Activated CD8-positive, alpha-beta T cell treated with anti-CD3 and anti-CD28 coated beads for 36 hours (primary cell): ENCODE data around the gene FGF14. TPM values are rescaled to one million over a fixed set of nuclear protein-coding genes. Genes with fewer than 3 reads are reported as not detected.

ENCODE experiments used
- ATAC-seq: fragments of 200-7000 bp; cut with Tn5 transposase; one replicate; pipeline ENCODE4 v1.10.0; 2021; ENCODE audit warnings: mild to moderate bottlenecking, moderate library complexity
- CTCF ChIA-PET: fragments of 350-600 bp; sonication (Branson Sonifier 250); formaldehyde crosslinking; loops from one replicate; lab custom pipeline; 2021; ENCODE audit warnings: antibody characterized with exemption; lab: Charles Lee
- POLR2A ChIA-PET: fragments of 350-600 bp; sonication (Branson Sonifier 250); formaldehyde crosslinking; loops from one replicate; lab custom pipeline; 2021; ENCODE audit warnings: antibody characterized with exemption; lab: Charles Lee
- DNase-seq: peaks from one replicate; pipeline ENCODE4 v3.0.0-alpha.2; 2020
- H3K27ac Mint-ChIP-seq: one replicate; pipeline ENCODE4 v1.8.0; 2021; ENCODE audit warnings: mild to moderate bottlenecking, mixed read lengths
- H3K27me3 Mint-ChIP-seq: one replicate; pipeline ENCODE4 v1.8.0; 2021; ENCODE audit warnings: mixed read lengths
- H3K36me3 Mint-ChIP-seq: one replicate; pipeline ENCODE4 v1.8.0; 2021; ENCODE audit warnings: low read depth, mixed read lengths
- H3K4me1 Mint-ChIP-seq: one replicate; pipeline ENCODE4 v1.8.0; 2021; ENCODE audit warnings: low read depth, mixed read lengths
- H3K4me3 Mint-ChIP-seq: one replicate; pipeline ENCODE4 v1.8.0; 2021; ENCODE audit warnings: mild to moderate bottlenecking, moderate library complexity, mixed read lengths
- H3K9me3 Mint-ChIP-seq: one replicate; pipeline ENCODE4 v1.8.0; 2021; ENCODE audit warnings: mixed read lengths
- CTCF ChIP-seq: fragments of 200-600 bp; IDR thresholded peaks from one replicate; pipeline ENCODE4 v1.8.0; 2022; ENCODE audit warnings: antibody characterized with exemption, mild to moderate bottlenecking
- intact Hi-C: fragments of 100-400 bp; cut with micrococcal nuclease; formaldehyde crosslinking; loops from one replicate; pipeline ENCODE4 v1.10.0; 2022
- microRNA-seq: library from miRNA; unstranded; fragments of <30 nt; microRNA quantifications from one replicate; pipeline ENCODE4 v1.2.0, GENCODE V29; 2022; ENCODE audit warnings: borderline microRNAs expressed, borderline replicate concordance
- total RNA-seq, 2 experiments: library from RNA; stranded (reverse); gene quantifications; one replicate each; pipeline ENCODE4 v1.2.3, GENCODE V29; 2021

FGF14 gene
- total RNA-seq, 2 experiments from 2014 or later: not detected

GRCh38 chr13:101690871-101691270 lies 711.0 kb downstream of the FGF14 start:
- Mint-ChIP-seq H3K4me3 (no peak overlapping the region), H3K36me3 (no peaks in the 10 kb centered on the region), H3K27me3 (peaks cover 8% of the 10 kb centered on the region), H3K4me1 (no peaks in the 10 kb centered on the region), H3K9me3 (no peaks in the 10 kb centered on the region), H3K27ac (no peak overlapping the region)
- ChIA-PET CTCF (no interaction called here), POLR2A (no interaction called here)
- ATAC-seq: no peak
- intact Hi-C loops: no loop called here
- TF ChIP-seq CTCF: no peak
- no peak for DNase-seq

- ChIA-PET CTCF (no interaction called here), POLR2A (no interaction called here)
- DNase-seq (no peak), ATAC-seq (no peak)
- no peak for TF ChIP-seq CTCF
- H3K36me3 Mint-ChIP-seq: no peaks in the 10 kb centered on the region
- no peak overlapping the region for H3K4me3 Mint-ChIP-seq
- intact Hi-C loops: no loop called here
- H3K27ac Mint-ChIP-seq: no peak overlapping the region
- H3K27me3 Mint-ChIP-seq: peaks cover 11% of the 10 kb centered on the region
- no peaks in the 10 kb centered on the region for H3K4me1 Mint-ChIP-seq
- no peaks in the 10 kb centered on the region for H3K9me3 Mint-ChIP-seq
Observed at GRCh38 chr13:101686003-101686402, 715.8 kb downstream of the FGF14 start.

GRCh38 chr13:101681834-101682233 lies 720.0 kb downstream of the FGF14 start:
- Mint-ChIP-seq H3K4me1 (no peaks in the 10 kb centered on the region), H3K9me3 (no peaks in the 10 kb centered on the region), H3K27ac (no peak overlapping the region), H3K27me3 (peaks cover 6% of the 10 kb centered on the region), H3K4me3 (no peak overlapping the region), H3K36me3 (no peaks in the 10 kb centered on the region)
- TF ChIP-seq CTCF: no peak
- intact Hi-C loops: no loop called here
- no peak for ATAC-seq
- POLR2A ChIA-PET: no interaction called here
- CTCF ChIA-PET: no interaction called here
- no peak for DNase-seq

GRCh38 chr13:101673360-101674105 lies 728.3 kb downstream of the FGF14 start:
- intact Hi-C loops: no loop called here
- no peak for DNase-seq
- TF ChIP-seq CTCF: no peak
- ATAC-seq: no peak
- ChIA-PET CTCF (no interaction called here), POLR2A (no interaction called here)
- Mint-ChIP-seq H3K4me1 (no peaks in the 10 kb centered on the region), H3K9me3 (no peaks in the 10 kb centered on the region), H3K27me3 (no peaks in the 10 kb centered on the region), H3K4me3 (no peak overlapping the region), H3K27ac (no peak overlapping the region), H3K36me3 (no peaks in the 10 kb centered on the region)

GRCh38 chr13:101661839-101662238 lies 740.0 kb downstream of the FGF14 start:
- no peak overlapping the region for H3K4me3 Mint-ChIP-seq
- TF ChIP-seq CTCF: no peak
- POLR2A ChIA-PET: no interaction called here
- no peaks in the 10 kb centered on the region for H3K4me1 Mint-ChIP-seq
- ATAC-seq: no peak
- DNase-seq: no peak
- CTCF ChIA-PET: no interaction called here
- intact Hi-C loops: no loop called here
- H3K27me3 Mint-ChIP-seq: no peaks in the 10 kb centered on the region
- H3K36me3 Mint-ChIP-seq: no peaks in the 10 kb centered on the region
- peaks cover 2% of the 10 kb centered on the region for H3K9me3 Mint-ChIP-seq
- no peak overlapping the region for H3K27ac Mint-ChIP-seq

Small RNAs within 50 kb of the gene (microRNA-seq; reads per million reads assigned to microRNA genes)
- gene MIR2681: not detected
- gene MIR4705: not detected

Other genes starting within 250 kb of the FGF14 start
- gene TPP2, start 194.9 kb upstream of the FGF14 start, total RNA-seq: 10 to 100 TPM; 70.3 to 70.8 TPM